ENCODE data around the gene SLC25A29.
"Not testable (repeated sequence)": the region's sequence is repeated elsewhere in the genome, so short reads cannot be mapped to it uniquely, and the experiment has no call there.

SLC25A29 gene

DNA sequence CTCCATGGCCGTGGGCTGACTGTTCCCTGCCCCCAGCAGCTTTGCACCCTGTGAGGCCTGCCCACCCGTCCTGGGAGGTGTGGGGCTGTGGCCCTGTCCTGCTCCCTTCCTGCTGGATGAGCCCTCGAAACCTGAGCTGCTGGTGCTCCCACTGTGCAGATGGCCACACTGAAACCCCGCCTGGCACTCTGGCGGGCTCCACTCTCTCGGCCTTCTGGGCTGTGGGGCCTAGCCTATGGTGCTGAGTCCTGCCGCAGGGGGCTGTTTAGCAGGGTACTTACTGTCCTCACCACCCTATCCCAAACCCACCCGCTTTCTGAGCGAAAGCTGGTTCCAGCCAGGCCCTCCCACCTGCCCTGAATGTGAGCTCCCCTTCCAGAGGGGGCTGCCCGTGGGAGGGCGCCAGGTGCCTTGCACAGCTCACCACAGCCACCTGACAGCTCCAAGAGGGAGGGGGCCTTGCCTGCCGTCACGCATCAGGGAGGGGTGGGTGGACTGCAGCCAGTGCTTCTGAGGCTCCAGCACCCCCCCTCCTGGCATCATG lies 24.2 kb upstream of the SLC25A29 start:
- no peak for DNase-seq

DNA sequence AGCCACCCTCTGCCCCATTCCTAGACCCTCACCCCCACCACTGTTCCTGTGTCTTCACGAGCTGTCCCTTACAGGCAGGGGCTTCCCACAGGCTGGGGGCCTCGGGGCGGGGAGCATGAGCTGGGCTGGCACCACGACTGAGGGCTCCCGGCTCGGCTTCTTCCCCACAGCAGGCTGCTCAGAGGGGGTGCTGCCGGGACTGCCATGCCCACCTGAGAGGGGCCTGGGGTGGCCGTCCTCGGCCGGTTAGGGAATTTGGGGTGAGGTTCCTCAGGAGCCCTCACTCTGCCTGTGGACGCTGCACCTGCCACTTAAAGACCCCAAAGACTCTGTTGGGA lies 23.7 kb upstream of the SLC25A29 start:
- no peak for DNase-seq

DNA sequence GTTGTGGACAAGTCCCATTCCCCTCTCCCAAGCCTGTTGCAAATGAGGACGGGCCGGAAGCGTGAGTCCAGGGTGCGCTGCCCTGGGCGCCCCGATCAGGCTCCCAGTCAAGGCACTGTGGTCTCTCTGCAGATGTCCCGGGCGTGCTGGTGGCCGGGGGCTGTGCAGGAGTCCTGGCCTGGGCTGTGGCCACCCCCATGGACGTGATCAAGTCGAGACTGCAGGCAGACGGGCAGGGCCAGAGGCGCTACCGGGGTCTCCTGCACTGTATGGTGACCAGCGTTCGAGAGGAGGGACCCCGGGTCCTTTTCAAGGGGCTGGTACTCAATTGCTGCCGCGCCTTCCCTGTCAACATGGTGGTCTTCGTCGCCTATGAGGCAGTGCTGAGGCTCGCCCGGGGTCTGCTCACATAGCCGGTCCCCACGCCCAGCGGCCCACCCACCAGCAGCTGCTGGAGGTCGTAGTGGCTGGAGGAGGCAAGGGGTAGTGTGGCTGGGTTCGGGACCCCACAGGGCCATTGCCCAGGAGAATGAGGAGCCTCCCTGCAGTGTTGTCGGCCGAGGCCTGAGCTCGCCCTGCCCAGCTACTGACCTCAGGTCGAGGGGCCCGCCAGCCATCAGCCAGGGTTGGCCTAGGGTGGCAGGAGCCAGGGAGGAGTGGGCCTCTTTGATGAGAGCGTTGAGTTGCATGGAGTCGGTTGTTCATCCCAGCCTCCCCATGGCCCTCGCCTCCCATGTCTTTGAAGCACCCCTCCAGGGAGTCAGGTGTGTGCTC lies 23.2 kb upstream of the SLC25A29 start:
- DNase-seq, result no peak

DNA sequence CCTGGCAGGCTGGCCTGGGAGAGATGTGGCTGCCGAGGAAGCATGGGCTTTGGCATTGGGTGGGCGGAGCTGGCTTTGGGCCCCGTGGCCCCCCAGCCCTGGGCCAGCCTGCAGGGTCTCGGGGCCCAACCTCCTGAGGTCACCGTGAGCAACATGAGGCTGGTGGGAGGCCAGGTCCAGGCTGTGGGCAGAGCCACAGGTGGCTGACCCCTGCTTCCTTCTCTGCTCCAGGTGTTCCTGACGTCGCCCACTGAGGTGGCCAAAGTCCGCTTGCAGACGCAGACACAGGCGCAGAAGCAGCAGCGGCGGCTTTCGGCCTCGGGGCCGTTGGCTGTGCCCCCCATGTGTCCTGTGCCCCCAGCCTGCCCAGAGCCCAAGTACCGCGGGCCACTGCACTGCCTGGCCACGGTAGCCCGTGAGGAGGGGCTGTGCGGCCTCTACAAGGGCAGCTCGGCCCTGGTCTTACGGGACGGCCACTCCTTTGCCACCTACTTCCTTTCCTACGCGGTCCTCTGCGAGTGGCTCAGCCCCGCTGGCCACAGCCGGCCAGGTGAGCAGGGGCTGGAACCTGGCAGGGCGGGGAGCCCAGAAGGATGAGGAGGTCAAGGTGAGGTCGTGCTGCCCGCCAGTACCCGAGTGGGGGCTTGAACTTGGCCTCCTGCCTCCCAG lies 22.4 kb upstream of the SLC25A29 start:
- DNase-seq, result no peak

DNA sequence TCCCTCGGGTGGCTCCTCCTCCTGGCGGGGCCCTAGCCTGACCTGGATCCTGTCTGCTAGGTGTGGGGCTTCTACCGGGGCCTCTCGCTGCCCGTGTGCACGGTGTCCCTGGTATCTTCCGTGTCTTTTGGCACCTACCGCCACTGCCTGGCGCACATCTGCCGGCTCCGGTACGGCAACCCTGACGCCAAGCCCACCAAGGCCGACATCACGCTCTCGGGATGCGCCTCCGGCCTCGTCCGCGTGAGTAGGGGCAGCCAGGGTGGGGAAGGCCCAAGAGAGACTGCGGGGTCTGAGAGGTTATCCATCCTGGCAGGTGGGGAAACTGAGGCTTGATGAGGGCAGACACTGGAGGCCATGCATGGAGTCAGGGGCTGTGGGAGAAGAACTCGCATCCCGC lies 20.9 kb upstream of the SLC25A29 start:
- no peak for DNase-seq

DNA sequence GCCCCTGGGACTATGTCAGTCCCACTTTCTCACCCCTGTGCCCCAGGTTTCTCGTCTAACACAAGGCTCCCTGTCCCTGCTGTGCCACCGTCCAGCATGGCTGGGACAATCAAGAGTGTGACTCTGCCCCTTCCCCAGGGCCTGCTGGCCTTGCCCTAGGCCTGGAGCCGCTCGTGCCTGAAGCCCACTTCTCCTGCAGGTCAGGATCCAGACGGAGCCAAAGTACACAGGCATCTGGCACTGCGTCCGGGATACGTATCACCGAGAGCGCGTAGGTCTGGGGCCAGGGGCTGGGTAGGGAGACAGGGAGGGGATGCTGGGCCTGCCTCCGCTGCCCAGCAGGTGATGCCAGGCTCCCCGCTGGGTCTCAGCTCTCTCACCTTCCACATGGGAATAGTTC lies 19.7 kb upstream of the SLC25A29 start:
- no peak for DNase-seq

DNA sequence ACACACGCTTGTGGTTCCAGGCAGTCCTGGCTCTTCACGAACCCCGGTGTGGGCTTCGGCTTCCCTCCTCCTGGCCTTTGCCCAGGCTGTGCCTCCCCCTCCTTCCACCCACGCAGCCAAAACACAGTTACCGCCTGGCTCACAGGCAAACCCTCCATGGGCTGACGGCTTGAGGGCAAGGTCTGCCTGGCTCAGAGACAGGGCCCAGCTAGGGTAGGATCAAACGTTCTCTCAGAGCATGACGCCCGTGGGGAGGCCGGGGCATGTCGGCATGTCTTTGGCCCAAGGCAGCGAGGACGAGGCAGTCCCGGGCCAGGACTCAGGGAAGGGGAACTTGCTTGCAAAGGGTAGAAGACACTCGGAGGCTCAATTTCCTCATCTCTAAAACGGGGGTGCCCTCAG lies 19.0 kb upstream of the SLC25A29 start:
- no peak for DNase-seq

DNA sequence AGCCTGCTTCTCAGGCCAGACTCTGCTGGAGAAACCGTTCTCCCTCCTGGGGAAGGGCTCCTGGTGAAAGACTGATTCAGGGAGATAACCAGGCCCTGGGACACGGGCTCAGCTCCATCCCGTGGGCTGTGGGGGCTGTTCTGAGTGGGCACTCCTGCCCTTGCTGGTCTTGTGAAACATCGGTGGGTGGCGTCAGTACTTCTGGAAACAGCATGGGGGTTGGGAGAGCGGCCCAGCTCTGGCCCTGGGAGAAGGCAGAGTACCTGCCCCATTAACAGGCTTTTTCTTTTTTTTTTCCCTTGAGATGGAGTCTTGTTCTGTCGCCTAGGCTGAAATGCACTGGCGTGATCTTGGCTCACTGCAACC lies 17.7 kb upstream of the SLC25A29 start:
- DNase-seq, result no peak

DNA sequence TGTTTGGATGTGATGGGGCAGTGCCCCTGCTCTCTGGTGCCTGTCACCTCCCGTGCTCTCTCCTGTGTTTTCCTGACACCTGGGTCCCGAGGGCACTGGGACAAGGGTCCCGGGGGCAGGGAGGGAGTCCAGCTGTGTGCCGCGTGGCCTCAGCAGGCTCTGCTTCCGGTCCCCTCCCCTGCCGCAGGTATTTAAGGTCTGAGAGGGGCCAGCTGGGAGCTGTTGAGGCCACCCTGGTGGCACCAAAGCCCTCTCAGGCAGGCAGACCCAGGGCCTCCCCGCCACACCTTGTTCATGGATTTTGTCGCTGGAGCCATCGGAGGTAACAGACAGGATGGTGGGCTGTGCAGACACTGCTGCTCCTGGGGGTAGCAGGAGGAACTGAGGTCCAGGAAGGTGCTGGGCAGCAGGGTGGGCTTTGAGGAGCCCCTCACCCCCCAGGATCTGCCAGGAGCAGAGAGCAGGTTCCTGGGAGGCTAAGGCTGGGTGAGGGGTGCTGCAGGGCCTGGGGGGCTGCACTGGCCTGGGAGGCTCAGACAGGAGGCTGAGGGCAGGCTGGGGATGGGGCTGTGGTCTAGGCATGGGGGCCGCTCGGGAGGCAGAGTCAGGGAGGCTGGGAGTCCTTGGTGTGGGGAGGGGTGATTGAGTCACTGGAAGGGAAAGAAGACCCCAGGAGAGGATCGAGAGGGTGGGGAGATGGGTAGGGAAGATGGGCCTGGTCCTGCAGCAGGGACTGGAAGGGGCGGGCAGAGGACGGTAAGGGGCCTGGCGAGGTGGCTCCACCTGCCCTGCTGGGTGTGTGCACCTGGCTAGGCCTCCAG lies 17.1 kb upstream of the SLC25A29 start, which contains the start of gene SLC25A47:
Gene SLC25A47 (plus strand): TSS at position 219 of the 821 bp plus-strand sequence. CDS start 76 bp downstream, at position 295.
- DNase-seq, result no peak

DNA sequence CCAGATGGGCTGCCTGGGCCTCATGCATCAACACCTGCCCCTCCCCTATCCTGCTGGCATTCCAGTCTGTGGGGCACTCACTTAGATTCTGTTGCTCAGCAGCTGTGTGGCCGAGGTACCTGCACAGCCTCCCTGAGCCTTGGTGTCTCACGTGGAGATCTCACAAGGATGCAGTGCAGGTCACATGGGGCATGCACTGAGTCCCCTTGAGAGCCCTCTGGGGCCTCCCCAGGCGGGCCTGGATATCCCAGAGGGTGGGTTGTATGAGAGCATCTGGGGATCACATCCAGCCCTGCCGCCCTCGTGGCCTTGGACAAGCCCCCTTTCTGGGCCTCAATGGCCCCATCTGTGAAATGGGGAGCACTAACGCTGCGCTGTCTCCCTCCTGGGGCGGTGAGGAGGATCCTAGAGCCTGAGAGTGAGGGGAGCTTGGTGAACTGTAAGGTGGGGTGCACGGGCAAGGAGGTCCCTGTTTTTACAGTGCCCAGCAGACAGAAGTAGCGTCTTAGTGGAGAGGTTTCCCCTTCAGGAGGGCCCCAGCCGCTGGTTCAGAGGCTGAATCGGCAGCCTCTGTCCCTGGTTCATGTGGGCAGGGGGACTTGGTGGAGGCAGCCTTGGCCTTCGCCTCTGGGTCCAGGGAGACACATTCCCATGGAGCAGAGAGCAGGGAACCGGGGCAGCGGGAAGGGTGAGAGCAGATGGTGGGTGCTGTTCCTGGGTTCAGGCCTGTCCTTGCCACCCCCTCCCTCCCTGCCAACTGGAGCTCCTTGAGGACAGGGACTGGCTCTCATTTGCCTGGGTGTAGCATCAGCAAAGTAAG lies 16.1 kb upstream of the SLC25A29 start:
- no peak for DNase-seq

DNA sequence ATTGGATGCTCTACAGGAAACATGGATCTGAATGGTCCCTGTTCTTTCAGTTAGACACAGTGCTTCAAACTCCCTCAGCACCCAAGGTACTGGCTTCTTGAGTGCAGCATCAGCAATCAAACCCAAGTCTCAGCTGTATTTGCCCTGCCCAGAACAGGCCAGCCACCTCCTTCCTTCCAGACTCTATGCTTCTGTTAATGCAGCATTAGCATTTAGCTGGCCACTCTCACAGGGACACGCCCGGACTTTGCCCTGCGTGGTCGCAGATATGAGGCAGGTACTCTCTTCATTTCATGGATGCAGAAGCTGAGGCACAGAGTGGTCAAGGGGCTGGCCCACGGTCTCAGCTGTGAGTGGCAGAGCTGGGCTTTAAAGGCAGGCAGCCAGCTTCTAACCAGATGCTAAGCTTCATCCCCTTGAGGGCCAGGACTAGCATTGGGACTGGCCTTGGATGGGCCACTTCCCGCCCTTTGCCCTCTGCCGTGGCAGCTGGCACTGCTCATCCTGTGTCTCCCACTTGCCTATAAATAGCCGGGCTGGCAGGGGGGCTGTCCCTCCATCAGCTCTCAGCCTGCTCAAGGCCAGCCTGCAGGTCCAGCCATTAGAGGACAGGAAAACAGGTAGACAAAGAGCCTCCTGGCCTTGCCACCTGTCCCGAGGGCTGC lies 15.4 kb upstream of the SLC25A29 start:
- DNase-seq, result no peak

DNA sequence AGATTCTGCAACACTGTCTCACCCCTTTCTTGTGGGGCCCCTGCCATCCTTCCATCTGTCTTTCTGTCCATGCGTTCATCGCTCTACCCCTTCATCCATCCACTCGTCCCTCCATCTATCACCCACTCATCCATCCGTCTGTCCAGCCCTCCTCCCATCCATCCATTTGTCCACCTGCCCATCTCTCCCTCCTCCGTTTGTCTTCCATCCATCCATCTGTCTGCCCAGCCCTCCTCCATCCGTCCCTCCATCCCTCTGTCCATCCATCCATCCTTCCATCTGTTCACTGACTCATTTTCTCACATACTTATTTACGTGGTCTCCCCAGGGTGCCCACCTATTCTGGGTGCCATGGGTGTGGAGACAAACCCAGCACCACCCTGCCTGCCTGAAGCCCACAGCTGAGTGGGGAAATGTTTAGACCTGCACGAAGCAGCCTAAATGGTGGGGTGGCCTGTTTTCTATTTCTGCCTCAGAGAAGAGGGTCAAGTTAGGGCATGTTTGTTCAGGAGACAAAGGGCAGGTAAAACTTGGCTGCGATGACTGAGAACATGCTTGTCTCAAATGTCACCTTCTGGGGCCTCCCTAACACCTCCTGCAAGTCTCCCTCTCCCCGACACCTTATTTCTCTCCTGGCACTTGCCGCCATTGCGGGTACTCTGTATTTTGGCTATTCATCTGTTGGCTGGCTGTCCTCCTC lies 14.1 kb upstream of the SLC25A29 start:
- DNase-seq, result no peak

DNA sequence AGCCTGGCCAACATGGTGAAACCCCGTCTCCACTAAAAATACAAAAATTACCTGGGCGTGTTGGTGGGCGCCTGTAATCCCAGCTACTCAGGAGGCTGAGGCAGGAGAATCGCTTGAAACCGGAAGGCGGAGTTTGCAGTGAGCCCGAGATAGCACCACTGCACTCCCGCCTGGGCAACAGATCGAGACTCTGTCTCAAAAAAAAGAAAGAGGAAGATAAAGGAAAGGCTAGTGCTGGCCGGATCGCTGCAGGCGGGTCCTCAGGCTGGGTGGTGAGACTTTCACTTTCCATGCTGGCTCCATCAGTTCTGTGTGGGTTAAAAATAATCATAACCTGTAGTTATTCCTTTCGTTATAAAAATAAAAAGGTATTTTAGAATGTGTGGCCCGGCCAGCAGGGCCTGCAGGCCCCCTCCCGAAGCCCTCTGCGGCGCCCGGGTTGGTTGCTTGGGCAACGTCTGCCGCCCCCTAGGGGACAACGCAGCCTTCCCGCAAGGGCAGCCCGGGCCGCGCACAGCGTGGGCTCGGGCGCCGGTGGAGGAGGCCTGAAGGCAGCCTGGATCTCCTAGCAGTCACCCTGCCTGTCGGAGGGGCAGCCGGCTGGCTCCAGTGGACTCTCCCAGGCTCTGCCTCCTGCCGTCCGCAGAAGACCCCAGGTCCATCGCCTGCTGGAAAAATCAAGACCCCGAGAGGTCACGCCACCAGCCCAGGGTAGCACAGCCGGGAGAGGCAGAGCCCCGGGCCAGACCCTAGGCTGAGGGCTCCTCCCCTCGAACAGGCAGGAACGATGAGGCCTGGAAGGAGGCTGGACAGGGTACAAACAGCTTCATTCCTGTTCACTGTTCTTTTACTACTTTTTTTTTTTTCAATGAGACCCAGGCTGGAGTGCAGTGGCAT lies 11.9 kb upstream of the SLC25A29 start:
- no peak for DNase-seq

DNA sequence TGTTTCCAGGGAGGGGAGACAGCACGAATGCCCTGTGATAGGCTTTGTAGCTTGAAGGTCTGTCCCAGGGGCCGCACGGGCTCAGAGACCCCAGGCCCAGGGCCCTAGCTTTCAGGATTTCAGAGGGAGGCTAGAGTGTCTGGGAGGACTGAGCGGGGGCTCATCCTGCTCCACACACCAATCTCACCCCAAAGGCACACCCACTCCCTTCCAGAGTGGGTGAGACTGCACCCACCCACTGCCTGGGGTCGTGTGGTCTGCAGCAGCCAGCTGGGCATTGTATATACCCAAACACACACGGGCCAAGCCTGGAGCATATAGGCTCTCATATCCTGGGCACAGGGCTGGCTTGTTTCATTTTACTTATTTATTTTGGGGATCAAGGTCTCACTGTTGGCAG lies 11.1 kb upstream of the SLC25A29 start:
- no peak for DNase-seq

DNA sequence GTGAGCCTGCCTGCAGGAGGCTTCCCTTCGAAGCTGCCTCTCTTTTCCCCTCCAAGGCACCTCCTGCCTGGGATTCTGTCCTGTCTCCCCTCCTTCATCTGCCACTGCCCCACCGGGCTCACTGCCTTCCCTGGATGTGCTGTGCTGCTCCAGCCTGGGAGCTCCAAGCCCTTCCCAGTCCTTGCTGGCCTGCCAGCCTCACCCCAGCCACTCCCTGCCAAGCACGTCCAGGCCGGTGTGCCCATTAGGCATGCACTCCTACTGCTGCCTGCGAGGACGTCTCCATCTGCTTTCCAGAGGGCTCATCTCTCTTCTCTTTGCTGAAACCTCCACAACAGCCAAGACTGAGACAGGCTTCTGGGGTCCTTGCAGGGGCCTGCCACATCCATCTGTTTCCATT lies 8.5 kb upstream of the SLC25A29 start:
- DNase-seq, result no peak

DNA sequence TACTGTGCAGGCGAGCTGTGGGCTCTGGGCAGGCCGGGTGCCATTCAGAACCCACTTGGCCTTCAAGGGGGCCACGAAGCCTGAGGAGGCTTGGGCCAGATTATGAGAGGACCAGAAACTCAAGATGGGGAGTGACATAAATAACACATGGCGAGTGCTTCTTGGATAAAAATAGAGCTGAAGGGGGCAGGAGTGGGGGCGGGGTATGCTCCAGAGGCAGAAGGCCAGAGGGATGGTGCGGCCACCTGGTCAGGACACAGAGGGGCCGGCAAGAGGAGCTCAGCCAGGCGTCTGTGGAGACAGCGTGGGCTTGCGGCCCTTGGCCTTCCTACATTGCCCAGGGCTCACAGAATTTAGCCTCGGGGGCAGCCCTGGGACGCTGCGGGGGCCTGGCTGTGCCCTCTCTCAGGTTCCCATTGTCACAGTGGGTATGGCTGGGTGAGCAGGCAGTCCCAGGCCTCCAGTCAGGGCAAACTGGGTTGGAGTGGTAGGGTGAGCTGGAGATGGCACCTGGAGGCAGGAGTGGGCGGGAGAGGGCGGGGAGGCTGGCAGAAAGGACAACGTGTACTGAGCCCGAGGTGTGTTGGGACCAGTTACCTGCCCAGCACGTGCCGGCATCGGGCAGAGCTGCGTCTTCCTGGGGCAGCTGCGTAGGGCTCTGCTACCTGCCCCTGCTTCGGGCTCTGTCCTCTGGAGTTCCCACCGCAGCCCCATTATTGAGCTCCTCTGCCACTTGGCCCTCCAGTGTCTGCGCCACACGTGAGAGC lies 7.4 kb upstream of the SLC25A29 start:
- DNase-seq, result no peak

DNA sequence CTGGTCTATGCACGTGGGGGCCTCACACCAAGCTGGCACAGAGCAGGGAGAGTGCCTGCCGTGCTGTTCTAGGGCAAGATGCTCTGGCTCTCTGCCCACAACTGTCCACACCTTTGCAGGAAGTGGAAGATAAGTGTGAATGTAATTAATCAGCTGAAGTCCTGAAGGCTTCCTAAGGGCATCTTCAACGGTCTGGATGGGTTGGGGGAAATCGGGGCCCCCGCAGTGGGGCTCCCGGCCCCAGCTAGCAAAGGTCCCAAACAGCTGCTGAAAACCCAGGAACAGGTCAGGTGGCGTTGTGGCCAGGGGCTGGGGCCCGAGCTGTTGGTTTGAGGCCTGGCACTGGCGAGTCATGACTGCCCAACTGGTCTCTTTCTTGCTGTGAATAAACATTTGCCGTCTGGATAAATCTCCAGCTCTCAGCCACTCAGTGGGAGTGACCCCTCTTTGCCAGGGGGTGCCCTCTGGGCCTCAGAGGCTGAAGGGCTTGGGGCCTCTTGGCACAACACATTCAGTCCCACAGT lies 6.7 kb upstream of the SLC25A29 start:
- DNase-seq, result no peak

DNA sequence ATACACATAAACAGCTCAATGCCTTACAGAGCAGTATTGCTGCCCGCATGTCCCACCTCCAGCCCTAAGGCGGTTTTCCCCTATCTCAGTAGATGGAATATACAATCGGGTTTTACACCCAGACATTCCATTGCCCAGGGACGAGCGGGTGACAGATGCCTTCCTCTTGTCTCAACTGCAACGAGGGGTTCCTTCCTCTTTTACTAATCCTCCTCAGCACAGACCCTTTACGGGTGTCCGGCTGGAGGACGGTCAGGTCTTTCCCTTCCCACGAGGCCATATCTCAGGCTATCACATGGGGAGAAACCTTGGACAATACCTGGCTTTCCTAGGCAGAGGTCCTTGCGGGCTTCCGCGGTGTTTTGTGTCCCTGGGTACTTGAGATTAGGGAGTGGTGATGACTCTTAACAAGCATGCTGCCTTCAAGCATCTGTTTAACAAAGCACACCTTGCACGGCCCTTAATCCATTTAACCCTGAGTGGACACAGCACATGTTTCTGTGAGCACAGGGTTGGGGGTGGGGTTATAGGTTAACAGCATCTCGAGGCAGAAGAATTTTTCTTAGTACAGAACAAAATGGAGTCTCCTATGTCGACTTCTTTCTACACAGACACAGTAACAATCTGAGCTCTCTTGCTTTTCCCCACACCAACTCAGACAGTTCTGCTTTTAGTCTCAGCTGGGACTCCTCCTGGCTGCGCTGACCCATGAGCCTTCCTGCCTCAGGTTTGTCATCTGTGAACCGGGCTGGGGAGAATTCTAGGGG lies 6.0 kb upstream of the SLC25A29 start:
- DNase-seq, result not testable (repeated sequence)
